ENCODE results near the gene POLR1E. TPM values are rescaled to one million over a fixed set of nuclear protein-coding genes. Genes with fewer than 3 reads are reported as not detected.

Gene POLR1E
- total and polyA plus RNA-seq, 9 of the 15 experiments (the other 6 are each of a cell fraction or from before 2014, with no cell fraction given), result 18.9 to 102 (median 74.4) TPM

DNA sequence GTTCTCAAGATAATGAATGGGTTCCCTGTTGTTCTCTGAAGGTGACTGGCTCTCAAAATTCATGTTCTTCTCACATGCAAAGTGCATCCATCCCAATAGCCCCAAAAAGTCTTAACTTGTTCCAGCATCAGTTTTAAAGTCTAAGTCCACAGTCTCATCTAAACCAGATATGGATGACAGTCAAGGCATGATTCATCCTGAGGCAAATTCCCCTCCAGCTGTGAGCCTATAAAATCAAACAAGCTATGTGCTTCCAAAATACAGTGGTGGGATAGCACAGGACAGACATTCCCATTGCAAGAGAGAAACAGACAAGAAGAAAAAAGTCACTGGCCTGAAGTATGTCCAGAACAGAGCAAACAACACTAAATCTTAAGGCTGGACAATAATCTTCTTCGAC lies 65.0 kb downstream of the POLR1E start:
- Histone ChIP-seq H3K27me3 (ENCODE audit: control insufficient read depth in 2 of 2, insufficient read depth in 2 of 2, low read length in 2 of 2) (no peaks in the 10 kb centered on the region), H2AFZ (ENCODE audit: low read depth, low read length) (no peak overlapping the region), H4K20me1 (replicated peaks; ENCODE audit: control insufficient read depth, insufficient read depth, low read length) (peaks cover 3% of the 10 kb centered on the region; the same call in 1 of the 2 replicates), H3K4me1 (replicated peaks in 1 of 2; ENCODE audit: control insufficient read depth in 2 of 2, insufficient read depth in 2 of 2, low read length in 2 of 2) (no peaks in the 10 kb centered on the region), H3K4me3 (no peak overlapping the region), H3K9me1 (ENCODE audit: control insufficient read depth, insufficient read depth, low read length) (no peaks in the 10 kb centered on the region), H3K27ac (ENCODE audit: extremely low read depth, low read depth, low read length) (no peak overlapping the region), H3K9ac (ENCODE audit: insufficient read depth in 1 of 2, low read depth in 2 of 2, low read length in 2 of 2) (no peak overlapping the region), H3K9me3 (replicated peaks; ENCODE audit: control insufficient read depth, insufficient read depth, low read depth, low read length) (no peaks in the 10 kb centered on the region), H3K79me2 (ENCODE audit: control insufficient read depth, insufficient read depth, low read length) (no peaks in the 10 kb centered on the region), H3K36me3 (ENCODE audit: control insufficient read depth, insufficient read depth, low read length) (no peaks in the 10 kb centered on the region), H3K4me2 (ENCODE audit: insufficient read depth, low read length) (no peak overlapping the region)
- intact Hi-C loops (cut with micrococcal nuclease), result no loop called here
- WGBS (ENCODE audit: insufficient coverage, low coverage, missing lambda C conversion rate), result 33% methylated on average over 1 of the region's 1 CpG
- POLR2A ChIA-PET, result interaction anchor here (0.6 to 1.3 kb wide), 4 partner anchors 7 to 39 kb away, joined by 3 to 5 read pairs (median 3); no protein-coding TSS in a partner anchor
- no peak for ATAC-seq
- DNase-seq (ENCODE audit: extremely low read depth in 1 of 4, low spot score in 3 of 4), result no peak
- no TSS peak for BruUV-seq (replicated peaks)
- in situ Hi-C loops (cut with MboI), result no loop called here
- no peak for FAIRE-seq
- CTCF ChIA-PET (ENCODE audit: low intra/inter-chr PET ratio), result no interaction called here
- TF ChIP-seq, protein P1, sequence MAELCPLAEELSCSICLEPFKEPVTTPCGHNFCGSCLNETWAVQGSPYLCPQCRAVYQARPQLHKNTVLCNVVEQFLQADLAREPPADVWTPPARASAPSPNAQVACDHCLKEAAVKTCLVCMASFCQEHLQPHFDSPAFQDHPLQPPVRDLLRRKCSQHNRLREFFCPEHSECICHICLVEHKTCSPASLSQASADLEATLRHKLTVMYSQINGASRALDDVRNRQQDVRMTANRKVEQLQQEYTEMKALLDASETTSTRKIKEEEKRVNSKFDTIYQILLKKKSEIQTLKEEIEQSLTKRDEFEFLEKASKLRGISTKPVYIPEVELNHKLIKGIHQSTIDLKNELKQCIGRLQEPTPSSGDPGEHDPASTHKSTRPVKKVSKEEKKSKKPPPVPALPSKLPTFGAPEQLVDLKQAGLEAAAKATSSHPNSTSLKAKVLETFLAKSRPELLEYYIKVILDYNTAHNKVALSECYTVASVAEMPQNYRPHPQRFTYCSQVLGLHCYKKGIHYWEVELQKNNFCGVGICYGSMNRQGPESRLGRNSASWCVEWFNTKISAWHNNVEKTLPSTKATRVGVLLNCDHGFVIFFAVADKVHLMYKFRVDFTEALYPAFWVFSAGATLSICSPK (IDR thresholded peaks at IDR 0.05; ENCODE audit: borderline replicate concordance), result no peak
- TF ChIP-seq HCFC1 (IDR thresholded peaks at IDR 0.05; ENCODE audit: low read depth, low read length) (no peak), ZNF174 (CRISPR knock-in tag; IDR thresholded peaks at IDR 0.05) (no peak), PCBP2 (IDR thresholded peaks at IDR 0.05; ENCODE audit: low read depth, low read length, poor library complexity, severe bottlenecking) (no peak), SOX6 (IDR thresholded peaks at IDR 0.05) (no peak), ZNF41 (CRISPR knock-in tag; conservative IDR thresholded peaks at IDR 0.05) (no peak)

Data from K562 (cell line).